IPS-18a (cell line): ENCODE measurements around the gene SCEL.

ENCODE experiments used
- H3K27ac ChIP-seq: one replicate; pipeline ENCODE4 v1.5.1; 2013; ENCODE audit warnings: low read length
- H3K27me3 ChIP-seq: one replicate; pipeline ENCODE4 v1.6.1; 2013; ENCODE audit warnings: mild to moderate bottlenecking, low read length; ENCODE audit not compliant: control insufficient read depth, insufficient read depth
- H3K36me3 ChIP-seq: one replicate; pipeline ENCODE4 v1.6.1; 2013; ENCODE audit warnings: low read depth, low read length; ENCODE audit not compliant: control insufficient read depth
- H3K4me1 ChIP-seq: one replicate; pipeline ENCODE4 v1.6.1; 2013; ENCODE audit warnings: low read depth, low read length; ENCODE audit not compliant: control insufficient read depth
- H3K4me3 ChIP-seq: one replicate; pipeline ENCODE4 v1.5.1; 2013; ENCODE audit warnings: low read length
- H3K9ac ChIP-seq: one replicate; pipeline ENCODE4 v1.6.1; 2013; ENCODE audit warnings: mild to moderate bottlenecking, low read length, moderate library complexity
- H3K9me3 ChIP-seq: one replicate; pipeline ENCODE4 v1.6.1; 2013; ENCODE audit warnings: low read depth, low read length; ENCODE audit not compliant: control insufficient read depth

SCEL gene

DNA sequence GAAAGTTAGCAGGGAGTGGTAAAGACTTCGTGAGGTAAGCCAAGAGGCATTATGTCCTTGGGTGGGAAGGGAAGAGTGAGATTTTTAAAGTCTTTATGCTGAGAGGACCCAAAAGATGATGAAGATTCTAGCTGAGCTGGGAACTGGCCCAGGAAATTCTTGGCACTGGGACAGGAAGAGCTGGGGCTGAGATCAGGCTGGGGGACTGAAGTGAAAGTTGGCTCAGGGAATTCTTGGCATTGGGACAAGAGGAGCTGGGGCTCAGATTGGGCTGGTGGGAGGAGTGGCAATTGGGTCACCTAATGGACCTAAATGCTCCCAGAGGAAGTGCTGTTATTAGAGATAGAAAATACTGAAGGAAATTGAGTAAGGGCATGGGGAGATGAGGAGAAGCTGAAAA lies 8.8 kb downstream of the SCEL start:
- no peaks in the 10 kb centered on the region for H3K9me3 ChIP-seq
- H3K36me3 ChIP-seq = no peaks in the 10 kb centered on the region
- H3K4me3 ChIP-seq = no peak overlapping the region
- no peaks in the 10 kb centered on the region for H3K27me3 ChIP-seq
- H3K4me1 ChIP-seq = no peaks in the 10 kb centered on the region
- no peak overlapping the region for H3K9ac ChIP-seq
- no peak overlapping the region for H3K27ac ChIP-seq

GRCh38 chr13:77544758-77545338 lies 9.3 kb downstream of the SCEL start:
- H3K4me3 ChIP-seq = no peak overlapping the region
- no peaks in the 10 kb centered on the region for H3K9me3 ChIP-seq
- H3K4me1 ChIP-seq = no peaks in the 10 kb centered on the region
- no peaks in the 10 kb centered on the region for H3K36me3 ChIP-seq
- no peak overlapping the region for H3K27ac ChIP-seq
- no peaks in the 10 kb centered on the region for H3K27me3 ChIP-seq
- no peak overlapping the region for H3K9ac ChIP-seq

GRCh38 chr13:77545626-77546412 lies 10.3 kb downstream of the SCEL start:
- Histone ChIP-seq H3K27ac (no peak overlapping the region), H3K9me3 (no peaks in the 10 kb centered on the region), H3K9ac (no peak overlapping the region), H3K4me3 (no peak overlapping the region), H3K36me3 (no peaks in the 10 kb centered on the region), H3K27me3 (no peaks in the 10 kb centered on the region), H3K4me1 (no peaks in the 10 kb centered on the region)

DNA sequence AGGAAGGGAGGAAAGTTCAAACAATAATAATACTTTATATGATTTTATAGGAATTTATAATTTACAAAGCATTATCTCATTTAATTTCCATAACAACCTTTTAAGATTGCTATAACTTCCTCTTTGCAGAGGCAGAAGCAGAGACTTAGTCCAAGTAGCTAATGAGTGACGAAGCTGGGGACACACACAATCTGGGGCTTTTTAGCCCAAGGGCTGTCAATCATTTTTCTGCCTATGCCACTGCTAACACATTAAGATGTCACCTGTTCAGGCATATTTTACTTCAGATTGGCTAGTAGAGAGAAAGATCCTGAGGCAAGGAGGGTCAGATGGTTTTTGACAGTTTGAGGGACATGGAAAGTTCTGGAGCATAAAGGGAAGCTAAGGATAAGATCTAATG lies 12.6 kb downstream of the SCEL start:
- no peaks in the 10 kb centered on the region for H3K9me3 ChIP-seq
- no peak overlapping the region for H3K9ac ChIP-seq
- H3K27ac ChIP-seq = no peak overlapping the region
- H3K4me3 ChIP-seq = no peak overlapping the region
- H3K27me3 ChIP-seq = no peaks in the 10 kb centered on the region
- no peaks in the 10 kb centered on the region for H3K4me1 ChIP-seq
- H3K36me3 ChIP-seq = no peaks in the 10 kb centered on the region

- no peaks in the 10 kb centered on the region for H3K36me3 ChIP-seq
Measured at GRCh38 chr13:77548594-77548993, 13.1 kb downstream of the SCEL start.

DNA sequence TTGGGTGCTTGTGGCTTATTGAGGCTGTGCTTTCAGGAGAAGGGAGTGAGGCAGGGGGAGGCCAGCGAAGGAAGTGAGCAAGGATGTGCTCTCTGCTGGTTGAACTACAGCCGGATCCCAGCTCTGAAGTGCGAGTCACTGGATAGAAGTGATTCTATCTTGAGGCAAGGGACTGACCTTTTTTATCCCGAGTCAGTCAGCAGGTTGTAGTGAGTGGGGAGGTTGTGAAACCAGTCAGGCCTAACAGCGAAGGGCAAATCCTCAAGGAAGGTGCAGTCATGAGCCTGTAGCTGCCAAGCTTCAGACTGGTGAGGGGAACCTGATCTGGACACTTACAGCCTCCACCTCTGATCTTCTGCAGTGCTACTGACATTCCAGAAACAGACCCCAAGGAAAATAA lies 18.6 kb downstream of the SCEL start:
- Histone ChIP-seq H3K4me1 (no peaks in the 10 kb centered on the region), H3K27ac (no peak overlapping the region), H3K9ac (no peak overlapping the region), H3K4me3 (no peak overlapping the region), H3K27me3 (no peaks in the 10 kb centered on the region), H3K36me3 (no peaks in the 10 kb centered on the region), H3K9me3 (no peaks in the 10 kb centered on the region)

More at GRCh38 chr13:77548594-77548993, 13.1 kb downstream of the SCEL start:
- Histone ChIP-seq H3K4me3 (no peak overlapping the region), H3K4me1 (no peaks in the 10 kb centered on the region), H3K27ac (no peak overlapping the region), H3K9me3 (no peaks in the 10 kb centered on the region), H3K9ac (no peak overlapping the region), H3K27me3 (no peaks in the 10 kb centered on the region)

DNA sequence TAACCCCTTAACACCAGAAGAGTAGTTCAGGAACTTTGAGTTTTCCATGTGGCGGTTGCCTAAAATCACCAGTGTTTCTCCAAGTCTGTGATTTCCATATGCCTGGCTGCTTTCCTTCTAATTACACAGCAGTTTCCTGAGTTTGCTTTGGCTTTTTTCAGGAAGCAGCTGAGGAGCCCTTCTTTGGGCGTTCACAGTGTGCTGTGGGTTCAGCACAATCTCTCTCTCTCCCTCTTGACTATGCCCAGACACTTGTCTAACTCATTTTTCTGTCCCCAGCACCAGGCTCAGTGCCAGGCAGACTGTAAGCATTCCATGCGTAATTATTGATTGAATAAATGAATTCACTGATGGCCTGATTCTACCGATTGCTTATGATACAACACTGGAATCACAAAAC lies 19.7 kb downstream of the SCEL start:
- Histone ChIP-seq H3K4me1 (no peaks in the 10 kb centered on the region), H3K9me3 (no peaks in the 10 kb centered on the region), H3K4me3 (no peak overlapping the region), H3K27me3 (no peaks in the 10 kb centered on the region), H3K36me3 (no peaks in the 10 kb centered on the region), H3K27ac (no peak overlapping the region), H3K9ac (no peak overlapping the region)

- Histone ChIP-seq H3K36me3 (no peaks in the 10 kb centered on the region), H3K27ac (no peak overlapping the region), H3K27me3 (no peaks in the 10 kb centered on the region), H3K9me3 (no peaks in the 10 kb centered on the region), H3K4me1 (no peaks in the 10 kb centered on the region), H3K4me3 (no peak overlapping the region), H3K9ac (no peak overlapping the region)
Measured at GRCh38 chr13:77558016-77558415, 22.5 kb downstream of the SCEL start.

GRCh38 chr13:77563111-77563510 lies 27.6 kb downstream of the SCEL start:
- Histone ChIP-seq H3K9me3 (no peaks in the 10 kb centered on the region), H3K36me3 (no peaks in the 10 kb centered on the region), H3K27me3 (no peaks in the 10 kb centered on the region), H3K27ac (no peak overlapping the region), H3K4me1 (no peaks in the 10 kb centered on the region), H3K9ac (no peak overlapping the region), H3K4me3 (no peak overlapping the region)

DNA sequence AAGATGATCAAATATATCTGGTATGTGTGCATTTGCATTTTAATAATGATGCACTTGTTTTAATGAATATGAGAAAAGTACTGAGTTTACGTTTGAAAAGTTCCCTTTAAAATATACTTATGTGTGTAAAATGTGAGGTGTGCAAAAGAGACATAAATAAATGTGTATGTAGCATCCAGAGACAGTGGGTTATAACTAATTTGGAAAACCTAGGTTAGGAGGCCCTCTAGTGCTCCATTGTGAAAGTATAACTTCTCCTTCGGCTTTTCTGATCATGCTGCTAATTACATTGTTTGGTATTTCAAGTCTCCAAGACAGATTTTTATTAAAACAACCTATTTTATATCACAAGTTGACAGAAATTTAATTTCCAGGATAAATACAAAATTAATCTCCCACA lies 30.1 kb downstream of the SCEL start:
- Histone ChIP-seq H3K27ac (no peak overlapping the region), H3K4me1 (no peaks in the 10 kb centered on the region), H3K36me3 (no peaks in the 10 kb centered on the region), H3K9me3 (no peaks in the 10 kb centered on the region), H3K27me3 (no peaks in the 10 kb centered on the region), H3K4me3 (no peak overlapping the region), H3K9ac (no peak overlapping the region)

- Histone ChIP-seq H3K9ac (no peak overlapping the region), H3K4me3 (no peak overlapping the region), H3K27me3 (no peaks in the 10 kb centered on the region), H3K9me3 (no peaks in the 10 kb centered on the region), H3K4me1 (no peaks in the 10 kb centered on the region), H3K36me3 (no peaks in the 10 kb centered on the region), H3K27ac (no peak overlapping the region)
Measured at GRCh38 chr13:77571956-77572355, 36.5 kb downstream of the SCEL start.

- H3K36me3 ChIP-seq = no peaks in the 10 kb centered on the region
- H3K4me1 ChIP-seq = no peaks in the 10 kb centered on the region
- no peak overlapping the region for H3K4me3 ChIP-seq
- H3K27ac ChIP-seq = no peak overlapping the region
- no peak overlapping the region for H3K9ac ChIP-seq
- H3K9me3 ChIP-seq = no peaks in the 10 kb centered on the region
- no peaks in the 10 kb centered on the region for H3K27me3 ChIP-seq
Measured at GRCh38 chr13:77574096-77574495, 38.6 kb downstream of the SCEL start.
